GM12892 (cell line): ENCODE measurements around the gene TBC1D19.
"Not testable (repeated sequence)": the region's sequence is repeated elsewhere in the genome, so short reads cannot be mapped to it uniquely, and the experiment has no call there.

ENCODE experiments used
- DNase-seq: peaks from one replicate; pipeline ENCODE4 v3.0.0; 2011; ENCODE audit not compliant: insufficient read length
- FAIRE-seq: peaks from 2 replicates; lab custom pipeline; 2011; peaks lifted over from hg19 to GRCh38; lab: Jason Lieb, UNC
- POLR2A ChIP-seq: IDR thresholded peaks from 2 replicates; pipeline ENCODE4 v1.6.1; 2011; ENCODE audit warnings: low read depth, low read length, control low read depth
- POLR2AphosphoS5 ChIP-seq: IDR thresholded peaks from 2 replicates; pipeline ENCODE4 v1.6.1; 2011; ENCODE audit warnings: low read depth, low read length, control low read depth
- TAF1 ChIP-seq: IDR thresholded peaks from 2 replicates; pipeline ENCODE4 v1.6.1; 2011; ENCODE audit warnings: low read depth, mild to moderate bottlenecking, control low read depth, low read length, borderline replicate concordance

TBC1D19 gene

GRCh38 chr4:26692014-26692726 lies 108.3 kb downstream of the TBC1D19 start:
- DNase-seq = no peak
- no peak for FAIRE-seq
- TF ChIP-seq POLR2A (no peak), POLR2AphosphoS5 (no peak), TAF1 (no peak)

DNA sequence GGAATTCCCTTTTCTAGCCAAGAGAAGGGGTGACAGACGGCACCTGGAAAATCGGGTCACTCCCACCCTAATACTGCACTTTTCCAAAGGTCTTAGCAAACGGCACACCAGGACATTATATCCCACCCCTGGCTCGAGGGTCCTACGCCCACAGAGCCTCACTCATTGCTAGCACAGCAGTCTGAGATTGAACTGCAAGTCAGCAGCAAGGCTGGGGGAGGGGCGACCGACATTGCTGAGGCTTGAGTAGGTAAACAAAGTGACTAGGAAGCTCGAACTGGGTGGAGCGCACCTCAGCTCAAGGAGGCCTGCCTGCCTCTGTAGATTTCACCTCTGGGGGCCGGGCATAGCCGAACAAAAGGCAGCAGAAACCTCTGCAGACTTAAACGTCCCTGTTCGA lies 110.2 kb downstream of the TBC1D19 start:
- DNase-seq, FAIRE-seq: not testable (repeated sequence)

GRCh38 chr4:26700110-26700509 lies 116.2 kb downstream of the TBC1D19 start:
- no peak for DNase-seq
- TF ChIP-seq POLR2AphosphoS5 (no peak), POLR2A (no peak)
- no peak for FAIRE-seq

DNA sequence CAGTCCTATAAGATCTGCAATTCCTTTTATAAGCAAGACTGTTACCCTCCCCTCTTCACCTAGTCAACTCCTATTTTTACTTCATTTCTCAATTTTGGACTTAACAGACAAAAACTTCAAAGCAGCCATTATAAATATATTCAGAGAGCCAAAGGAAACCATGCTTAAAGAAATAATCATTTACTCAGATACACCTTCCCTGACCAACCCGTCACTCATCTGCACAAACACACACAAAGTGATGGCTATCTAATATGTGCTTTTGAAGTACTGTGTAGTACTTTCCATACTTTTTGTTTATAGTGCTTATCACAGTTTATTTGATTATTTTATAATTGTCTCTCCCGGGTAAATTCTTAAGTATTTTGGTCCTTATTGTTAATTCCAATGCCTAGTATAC lies 117.2 kb downstream of the TBC1D19 start:
- FAIRE-seq (no peak), DNase-seq (no peak)
- no peak for TF ChIP-seq TAF1
- no peak for TF ChIP-seq POLR2AphosphoS5
- no peak for TF ChIP-seq POLR2A

DNA sequence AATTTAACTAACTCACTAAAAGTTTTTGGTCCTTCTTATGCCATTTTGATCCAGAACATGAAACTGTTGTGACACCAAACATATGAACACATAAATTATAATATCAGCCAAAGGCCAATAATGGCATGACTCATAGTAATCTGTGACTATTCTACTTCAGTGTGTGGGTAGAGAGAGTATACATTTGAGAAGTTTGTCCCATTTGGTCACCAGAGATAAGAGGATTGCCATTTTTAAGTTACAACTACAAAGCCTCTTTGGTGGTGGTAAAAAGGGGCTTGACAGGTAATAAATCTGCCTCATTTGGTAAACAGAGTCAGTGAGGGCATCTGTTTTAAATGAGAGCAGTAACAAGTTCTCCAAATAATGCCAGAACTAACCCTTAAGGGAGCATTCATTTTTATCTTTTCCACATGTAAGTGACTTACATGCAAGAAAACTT lies 117.9 kb downstream of the TBC1D19 start:
- no peak for TF ChIP-seq POLR2A
- no peak for TF ChIP-seq POLR2AphosphoS5
- TF ChIP-seq TAF1 = no peak
- DNase-seq = no peak
- no peak for FAIRE-seq

DNA sequence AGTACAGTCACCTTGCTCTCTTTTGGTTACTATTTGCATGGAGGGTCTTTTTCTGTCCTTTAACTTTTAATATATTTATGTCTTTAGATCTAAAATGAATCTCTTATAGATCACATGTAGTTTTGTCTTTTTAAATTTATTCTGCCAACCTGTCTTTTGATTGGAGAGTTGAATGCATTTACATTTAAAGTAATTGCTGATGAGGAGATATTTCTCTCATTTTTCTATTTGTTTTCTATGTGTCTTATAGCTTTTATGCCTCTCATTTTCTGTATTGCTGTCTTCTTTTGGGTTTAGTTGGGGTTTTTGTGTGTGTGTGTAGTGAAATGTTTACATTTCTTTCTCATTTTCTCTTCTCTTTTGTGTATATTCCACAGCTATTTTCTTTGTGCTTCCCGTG lies 123.5 kb downstream of the TBC1D19 start:
- FAIRE-seq (no peak), DNase-seq (no peak)
- TF ChIP-seq POLR2A = no peak
- TF ChIP-seq POLR2AphosphoS5 = no peak
- TF ChIP-seq TAF1 = no peak

DNA sequence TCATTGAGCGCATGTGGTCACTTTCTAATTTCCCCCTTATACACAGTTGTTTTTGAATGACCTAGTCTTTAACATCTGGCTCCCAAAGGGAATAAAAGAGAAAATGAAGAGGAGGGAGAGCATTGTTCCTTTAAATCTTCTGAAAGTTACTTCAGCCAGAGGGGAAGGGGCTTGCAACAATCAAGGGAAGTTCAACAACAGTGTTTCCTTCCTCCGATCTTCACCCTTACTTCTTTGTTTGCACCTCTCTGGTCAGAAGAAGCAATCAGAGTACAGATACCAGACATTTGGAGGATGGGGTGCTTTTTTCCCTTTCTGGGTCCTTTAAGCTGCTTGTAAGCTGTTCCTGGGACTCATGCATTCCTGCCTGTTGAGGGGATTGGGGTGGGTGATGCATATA lies 125.4 kb downstream of the TBC1D19 start:
- FAIRE-seq (no peak), DNase-seq (no peak)
- TF ChIP-seq POLR2A = no peak
- no peak for TF ChIP-seq POLR2AphosphoS5
- TF ChIP-seq TAF1 = no peak

GRCh38 chr4:26713563-26714151 lies 129.8 kb downstream of the TBC1D19 start:
- DNase-seq (no peak), FAIRE-seq (no peak)
- TF ChIP-seq POLR2A (no peak), TAF1 (no peak), POLR2AphosphoS5 (no peak)

DNA sequence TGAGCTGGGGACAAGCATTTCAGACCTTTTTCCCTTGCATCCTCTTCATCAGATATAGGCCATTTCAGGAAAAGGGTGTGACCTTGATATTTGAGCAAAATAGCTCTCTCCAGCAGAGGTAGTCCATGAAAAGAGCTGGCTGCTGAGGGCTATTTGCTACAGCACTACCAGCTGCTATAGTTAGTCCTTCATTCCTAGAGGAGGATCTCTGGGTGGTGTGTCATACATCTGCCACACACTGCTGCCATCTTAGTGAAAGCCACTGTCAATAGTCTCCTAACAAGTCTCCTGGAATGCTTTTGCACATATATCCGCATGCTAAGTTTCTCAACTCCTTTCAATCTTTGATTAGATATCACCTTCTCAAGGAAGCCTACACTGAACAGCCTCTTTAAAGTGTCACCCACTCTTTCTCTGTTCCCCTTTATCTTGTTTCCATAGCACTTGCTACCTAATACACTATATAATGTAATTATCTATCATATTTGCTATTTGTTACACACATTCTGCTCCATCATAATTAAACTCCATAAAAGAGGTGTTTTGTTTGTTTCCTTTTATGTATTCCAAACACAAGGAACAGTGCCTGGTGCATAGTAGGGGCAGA lies 131.9 kb downstream of the TBC1D19 start:
- no peak for TF ChIP-seq POLR2AphosphoS5
- no peak for TF ChIP-seq TAF1
- TF ChIP-seq POLR2A = no peak
- DNase-seq (no peak), FAIRE-seq (no peak)

DNA sequence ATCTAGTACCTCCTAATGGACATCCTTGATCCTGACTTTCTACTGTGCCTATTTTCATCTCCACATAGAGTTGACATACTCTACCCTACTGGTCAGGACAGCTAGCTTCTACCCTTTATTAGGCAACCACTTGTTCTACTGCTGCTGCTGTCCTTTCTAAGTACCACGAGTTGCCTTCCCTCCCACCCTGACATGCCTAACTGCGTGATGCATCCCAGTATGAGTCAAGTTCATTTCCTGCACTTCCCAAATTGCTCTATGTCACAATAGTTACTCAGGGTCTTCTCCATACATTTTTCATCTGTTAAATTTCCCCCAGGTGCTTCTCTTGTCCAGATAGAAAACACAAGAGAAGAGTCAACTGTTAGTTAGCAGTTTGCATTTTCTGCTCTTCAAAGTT lies 133.4 kb downstream of the TBC1D19 start:
- DNase-seq = no peak
- TF ChIP-seq TAF1 (no peak), POLR2AphosphoS5 (no peak), POLR2A (no peak)
- FAIRE-seq = peak; percentile 14

DNA sequence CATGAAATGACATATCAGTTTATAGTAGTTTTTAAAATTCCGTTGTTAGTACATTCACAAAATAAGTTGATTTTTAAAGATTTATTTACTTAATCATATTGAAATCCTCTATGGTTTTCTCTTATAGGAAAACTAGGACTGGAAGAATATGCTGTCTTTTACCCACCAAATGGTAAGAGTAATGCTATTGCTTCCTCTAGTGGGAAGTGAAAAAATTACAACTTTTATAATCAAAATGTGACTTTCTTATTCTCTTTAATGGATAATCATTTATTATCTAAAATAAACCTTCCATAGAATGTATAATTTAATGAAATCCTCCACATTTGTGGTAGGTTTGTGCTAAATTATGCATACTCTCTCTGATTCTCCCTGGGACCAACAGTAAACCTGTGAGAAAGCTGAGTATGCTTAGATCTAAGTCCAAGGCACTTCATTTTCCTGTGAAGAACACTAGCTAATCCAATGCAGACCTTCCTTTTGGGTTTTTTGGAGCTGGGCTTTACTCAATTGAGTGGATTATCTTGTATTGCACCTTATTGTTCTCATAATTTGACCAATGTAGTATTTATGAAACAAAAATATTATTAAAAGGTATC lies 136.2 kb downstream of the TBC1D19 start:
- TF ChIP-seq TAF1 (no peak), POLR2AphosphoS5 (no peak), POLR2A (no peak)
- DNase-seq = no peak

More for the DNA sequence above, 136.2 kb downstream of the TBC1D19 start:
- FAIRE-seq = no peak
